ENCODE results near the gene ANLN. TPM values are rescaled to one million over a fixed set of nuclear protein-coding genes. Genes with fewer than 3 reads are reported as not detected.
"Not testable (repeated sequence)": the region's sequence is repeated elsewhere in the genome, so short reads cannot be mapped to it uniquely, and the experiment has no call there.

The ANLN gene
- total RNA-seq, 1 experiment from 2014 or later, result 130 TPM

GRCh38 chr7:36385646-36386045, 4.0 kb upstream of the ANLN start:
- H3K36me3 ChIP-seq (ENCODE audit: control insufficient read depth in 1 of 2, insufficient read depth in 2 of 2, low read length in 2 of 2); BruUV-seq (replicated peaks); H3K4me2 ChIP-seq (ENCODE audit: low read length); H3K27me3 ChIP-seq (ENCODE audit: insufficient read depth, low read length); intact Hi-C loops (cut with micrococcal nuclease); H2AFZ ChIP-seq (ENCODE audit: low read depth, low read length, poor library complexity, severe bottlenecking); H3K9me2 ChIP-seq (ENCODE audit: insufficient read depth); ATAC-seq; H4K20me1 ChIP-seq (ENCODE audit: insufficient read depth); DNase-seq (ENCODE audit: low read depth, low spot score); H3K9me3 ChIP-seq (ENCODE audit: control insufficient read depth in 1 of 2, insufficient read depth in 1 of 2, low read depth in 1 of 2, low read length in 2 of 2); H3K27ac ChIP-seq (ENCODE audit: low read depth, low read length); CTCF ChIA-PET; POLR2A ChIA-PET; H3K4me3 ChIP-seq (replicated peaks in 1 of 2; ENCODE audit: low read depth in 1 of 2, low read length in 2 of 2); RAD21 ChIA-PET (ENCODE audit: low non-redundant PET in 1 of 2, low total read pairs in 2 of 2, uncharacterized antibody in 2 of 2, unreplicated experiment in 2 of 2); H3K9ac ChIP-seq (ENCODE audit: low read length): not testable (repeated sequence)
- H3K4me1 ChIP-seq (ENCODE audit: control insufficient read depth in 1 of 2, insufficient read depth in 2 of 2, low read length in 2 of 2), result peaks cover 18 to 30% of the 10 kb centered on the region in 2 experiments
- peaks cover 10% of the 10 kb centered on the region for H3K79me2 ChIP-seq (ENCODE audit: insufficient read depth, low read length)

GRCh38 chr7:36387435-36388231, 2.0 kb upstream of the ANLN start:
- Histone ChIP-seq H3K4me3 (replicated peaks in 1 of 2; ENCODE audit: low read depth in 1 of 2, low read length in 2 of 2) (peak overlapping the region in 1 of 2 experiments; percentile 37; a peak in 2 of 4 replicates), H3K4me1 (ENCODE audit: control insufficient read depth in 1 of 2, insufficient read depth in 2 of 2, low read length in 2 of 2) (peaks cover 34 to 50% of the 10 kb centered on the region in 2 experiments), H3K9ac (ENCODE audit: low read length) (peak overlapping the region; percentile 99), H3K27ac (ENCODE audit: low read depth, low read length) (peak overlapping the region; percentile 92; the same call in 1 of the 2 replicates), H3K36me3 (ENCODE audit: control insufficient read depth in 1 of 2, insufficient read depth in 2 of 2, low read length in 2 of 2) (no peaks in the 10 kb centered on the region; a peak in 1 of 4 replicates), H4K20me1 (ENCODE audit: insufficient read depth) (peaks cover 6% of the 10 kb centered on the region; the same call in 1 of the 2 replicates), H3K9me2 (ENCODE audit: insufficient read depth) (no peaks in the 10 kb centered on the region), H3K9me3 (ENCODE audit: control insufficient read depth in 1 of 2, insufficient read depth in 1 of 2, low read depth in 1 of 2, low read length in 2 of 2) (no peaks in the 10 kb centered on the region), H3K27me3 (ENCODE audit: insufficient read depth, low read length) (no peaks in the 10 kb centered on the region), H3K4me2 (ENCODE audit: low read length) (peak overlapping the region; percentile 95), H3K79me2 (ENCODE audit: insufficient read depth, low read length) (peaks cover 30% of the 10 kb centered on the region), H2AFZ (ENCODE audit: low read depth, low read length, poor library complexity, severe bottlenecking) (peak overlapping the region; percentile 84)
- peak; percentile 48 for DNase-seq (ENCODE audit: low read depth, low spot score)
- intact Hi-C loops (cut with micrococcal nuclease), result no loop called here
- TF ChIP-seq SIN3A (IDR thresholded peaks at IDR 0.05; ENCODE audit: low read depth) (peak; percentile 4; the same call in 1 of the 2 replicates), TCF7L2 (IDR thresholded peaks at IDR 0.05; ENCODE audit: borderline replicate concordance, extremely low read depth, insufficient read depth, insufficient read length) (no peak), RAD21 (IDR thresholded peaks at IDR 0.05; ENCODE audit: low read depth) (peak; percentile 16; the same call in 1 of the 2 replicates), CBX3 (IDR thresholded peaks at IDR 0.05; ENCODE audit: low read depth) (peak; percentile 35; the same call in 1 of the 2 replicates), MAX (IDR thresholded peaks at IDR 0.05) (0 out of 2 replicates have a peak, but pooled peaks have one; percentile 20), EGR1 (IDR thresholded peaks at IDR 0.05; ENCODE audit: low read depth) (no peak), JUND (IDR thresholded peaks at IDR 0.05) (peak; percentile 70)
- POLR2A ChIA-PET, result no interaction called here
- CTCF ChIA-PET, result no interaction called here
- RAD21 ChIA-PET (ENCODE audit: low non-redundant PET in 1 of 2, low total read pairs in 2 of 2, uncharacterized antibody in 2 of 2, unreplicated experiment in 2 of 2), result interaction anchor here in 1 of 2 experiments (0.7 kb wide), 1 partner anchor 20 kb away, joined by 3 read pairs; no protein-coding TSS in a partner anchor
- ATAC-seq, result no peak
- BruUV-seq (replicated peaks), result no TSS peak
